Left lobe of liver (tissue), 2 donors: ENCODE results near the gene ACHE. TPM values are rescaled to one million over a fixed set of nuclear protein-coding genes. Genes with fewer than 3 reads are reported as not detected.

Experiments
- ATAC-seq: fragments of 200-7000 bp; cut with Tn5 transposase; one replicate; pipeline ENCODE4 v1.9.1; 2020; ENCODE audit warnings: mild to moderate bottlenecking, moderate library complexity
- DNase-seq: peaks from one replicate; pipeline ENCODE4 v3.0.0-alpha.2; 2020; ENCODE audit warnings: low spot score
- total RNA-seq: library from RNA; stranded (reverse); gene quantifications from one replicate; pipeline ENCODE4 v1.2.1, GENCODE V29; 2021
- donor health status: DM: no; HTN: no; CAD: no; lungs with moderate emphysema.
- donor health status: DM: no; HTN: yes; CAD: no.

Gene ACHE
- total RNA-seq, 1 donor from 2014 or later, result 0.48 TPM

DNA sequence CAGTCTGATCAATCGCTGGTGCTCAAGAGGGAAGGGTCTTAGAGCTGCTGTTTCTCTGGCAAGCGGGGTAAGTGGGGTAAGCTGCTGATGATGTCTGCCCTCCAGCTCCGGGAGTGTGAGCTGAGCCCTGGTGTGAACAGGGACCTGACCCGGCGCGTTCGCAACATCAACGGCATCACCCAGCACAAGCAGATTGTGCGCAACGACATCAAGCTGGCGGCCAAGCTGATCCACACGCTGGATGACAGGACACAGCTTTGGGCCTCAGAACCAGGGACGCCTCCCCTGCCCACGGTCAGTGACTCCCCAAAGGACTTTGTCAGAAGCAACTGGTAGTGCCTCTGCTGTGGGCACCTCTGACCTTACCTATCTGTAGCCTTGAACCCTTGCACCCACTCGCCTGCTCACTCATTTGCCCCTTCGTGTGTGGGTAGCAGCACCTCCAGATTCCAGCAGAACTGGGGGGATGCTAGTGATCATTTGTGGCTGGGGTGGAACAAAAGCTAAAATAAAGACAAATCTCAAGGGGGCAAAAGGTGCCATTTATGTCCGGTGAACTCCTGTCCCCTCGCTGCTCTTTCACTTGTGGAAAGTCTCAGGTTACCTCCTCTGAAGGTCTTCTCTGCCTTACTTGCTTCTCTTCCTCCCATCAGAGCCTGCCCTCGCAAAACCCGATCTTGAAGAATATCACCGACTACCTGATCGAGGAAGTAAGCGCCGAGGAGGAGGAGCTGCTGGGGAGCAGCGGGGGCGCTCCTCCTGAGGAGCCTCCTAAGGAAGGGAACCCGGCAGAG is 9.3 kb downstream of the ACHE start:
- DNase-seq (no peak), ATAC-seq (no peak)

- ATAC-seq (no peak), DNase-seq (no peak)
Measured at GRCh38 chr7:100885440-100886141, 10.1 kb downstream of the ACHE start.

DNA sequence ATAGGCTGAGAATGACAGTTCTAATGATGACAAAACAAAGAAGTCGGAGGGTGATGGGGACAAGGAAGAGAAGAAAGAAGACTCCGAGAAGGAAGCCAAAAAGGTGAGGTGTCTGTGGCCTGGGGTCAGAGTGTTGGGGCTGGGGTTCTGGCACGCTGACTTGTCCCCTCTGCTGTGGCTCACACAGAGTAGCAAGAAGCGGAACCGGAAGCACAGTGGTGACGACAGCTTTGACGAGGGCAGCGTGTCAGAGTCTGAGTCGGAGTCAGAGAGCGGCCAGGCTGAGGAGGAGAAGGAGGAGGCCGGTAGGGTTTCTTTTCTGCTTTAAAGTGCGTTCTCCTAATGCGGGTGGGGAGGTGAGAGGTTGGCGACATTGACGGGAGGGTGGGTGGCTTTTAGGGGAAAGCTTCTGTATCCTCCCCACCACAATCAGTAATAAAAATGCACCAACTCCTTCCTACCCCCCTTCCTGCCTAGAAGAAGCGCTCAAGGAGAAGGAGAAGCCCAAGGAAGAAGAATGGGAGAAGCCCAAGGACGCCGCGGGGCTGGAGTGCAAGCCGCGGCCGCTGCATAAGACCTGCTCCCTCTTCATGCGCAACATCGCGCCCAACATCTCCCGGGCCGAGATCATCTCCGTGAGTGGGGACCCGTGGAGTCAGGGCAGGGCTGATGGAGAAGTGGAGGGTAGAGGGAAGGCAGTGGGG is 10.8 kb downstream of the ACHE start:
- no peak for ATAC-seq
- DNase-seq, result no peak

DNA sequence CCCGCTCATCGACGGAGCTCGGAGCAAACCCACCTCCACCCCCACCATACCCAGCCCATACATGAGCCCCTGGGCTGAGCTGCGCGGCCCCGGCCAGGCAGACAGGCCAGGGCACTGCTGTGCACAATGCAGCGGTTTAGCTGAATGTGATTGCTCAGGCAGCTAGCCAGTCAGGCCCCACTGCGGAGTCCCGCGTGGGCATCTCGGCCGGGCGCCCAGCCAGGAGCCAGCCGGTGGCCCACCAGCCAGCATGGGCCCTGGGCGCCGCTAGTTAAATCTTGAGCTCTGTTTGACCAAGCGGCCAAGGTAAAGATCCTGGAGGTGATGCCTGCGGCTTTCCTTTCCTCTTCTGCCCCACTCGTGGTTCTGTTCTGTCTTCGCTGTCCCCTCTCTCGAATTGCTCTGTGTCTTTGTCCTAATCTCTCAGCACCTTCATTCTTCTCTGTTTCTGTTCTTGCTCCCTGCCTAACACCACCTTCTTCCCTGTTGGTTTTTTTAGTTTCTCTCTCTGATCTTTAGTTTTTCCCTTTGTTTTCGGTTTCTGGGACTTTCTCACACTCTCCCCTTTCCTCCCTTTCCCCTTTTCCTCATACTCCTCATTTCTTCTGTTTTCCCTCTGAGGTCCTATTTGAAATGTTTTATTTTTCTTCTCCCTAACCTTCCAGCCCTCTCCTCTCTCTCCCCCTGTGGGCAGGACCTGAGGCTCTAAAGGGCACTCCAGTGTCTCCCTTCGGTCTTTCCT is 12.7 kb downstream of the ACHE start:
- no peak for ATAC-seq
- DNase-seq, result no peak

GRCh38 chr7:100882201-100882600 is 13.5 kb downstream of the ACHE start:
- no peak for ATAC-seq
- no peak for DNase-seq

- DNase-seq, result no peak
- ATAC-seq, result no peak
Measured at GRCh38 chr7:100881136-100881535, 14.6 kb downstream of the ACHE start.

- DNase-seq (no peak), ATAC-seq (no peak)
Measured at GRCh38 chr7:100880645-100881044, 15.0 kb downstream of the ACHE start.

DNA sequence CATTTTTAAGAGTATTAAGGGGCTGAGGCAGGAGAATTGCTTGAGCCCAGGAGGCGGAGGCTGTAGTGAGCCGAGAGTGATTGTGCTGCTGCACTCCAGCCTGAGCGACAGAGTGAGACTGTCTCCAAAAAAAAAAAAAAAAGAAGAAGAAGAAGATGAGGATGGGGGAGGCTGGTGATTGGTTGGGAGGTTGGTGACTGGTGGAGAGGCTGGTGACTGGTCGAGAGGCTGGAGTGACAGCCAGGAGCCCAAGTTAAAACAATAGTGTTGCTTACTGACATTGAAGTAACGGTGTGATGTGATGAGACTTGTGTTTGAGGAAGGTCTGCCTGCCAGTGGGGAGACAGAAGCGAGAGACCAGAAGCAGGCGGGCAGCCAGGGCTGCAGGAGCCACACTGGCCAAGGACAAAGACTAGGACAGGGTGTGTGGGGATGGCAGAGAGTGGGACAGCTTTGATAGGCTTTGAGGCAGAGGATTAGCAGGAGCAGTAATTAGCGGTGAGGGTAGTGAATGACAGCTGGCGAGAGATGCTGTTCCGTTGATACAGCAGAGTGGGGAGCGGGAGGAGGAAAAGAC is 15.9 kb downstream of the ACHE start:
- ATAC-seq (no peak), DNase-seq (no peak)

GRCh38 chr7:100878685-100879084 is 17.0 kb downstream of the ACHE start:
- DNase-seq (no peak), ATAC-seq (no peak)

DNA sequence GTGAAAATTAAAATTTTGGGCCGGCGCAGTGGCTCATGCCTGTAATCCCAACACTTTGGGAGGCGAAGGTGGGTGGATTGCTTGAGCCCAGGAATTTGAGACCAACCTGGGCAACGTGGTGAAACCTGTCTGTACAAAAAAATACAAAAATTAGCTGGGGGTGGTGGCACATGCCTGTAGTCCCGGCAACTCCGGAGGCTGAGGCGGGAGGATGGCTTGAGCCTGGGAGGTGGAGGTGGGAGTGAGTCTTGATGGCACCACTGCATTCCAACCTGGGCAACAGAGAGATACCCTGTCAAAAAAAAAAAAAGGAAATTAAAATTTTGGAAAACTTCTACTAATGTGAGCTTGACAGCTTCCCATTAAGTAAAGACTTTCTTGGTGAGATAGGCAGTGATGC is 17.7 kb downstream of the ACHE start:
- DNase-seq, result no peak
- ATAC-seq, result no peak

- ATAC-seq (peak; percentile 52), DNase-seq (no peak)
Measured at GRCh38 chr7:100875356-100875751, 20.3 kb downstream of the ACHE start.

DNA sequence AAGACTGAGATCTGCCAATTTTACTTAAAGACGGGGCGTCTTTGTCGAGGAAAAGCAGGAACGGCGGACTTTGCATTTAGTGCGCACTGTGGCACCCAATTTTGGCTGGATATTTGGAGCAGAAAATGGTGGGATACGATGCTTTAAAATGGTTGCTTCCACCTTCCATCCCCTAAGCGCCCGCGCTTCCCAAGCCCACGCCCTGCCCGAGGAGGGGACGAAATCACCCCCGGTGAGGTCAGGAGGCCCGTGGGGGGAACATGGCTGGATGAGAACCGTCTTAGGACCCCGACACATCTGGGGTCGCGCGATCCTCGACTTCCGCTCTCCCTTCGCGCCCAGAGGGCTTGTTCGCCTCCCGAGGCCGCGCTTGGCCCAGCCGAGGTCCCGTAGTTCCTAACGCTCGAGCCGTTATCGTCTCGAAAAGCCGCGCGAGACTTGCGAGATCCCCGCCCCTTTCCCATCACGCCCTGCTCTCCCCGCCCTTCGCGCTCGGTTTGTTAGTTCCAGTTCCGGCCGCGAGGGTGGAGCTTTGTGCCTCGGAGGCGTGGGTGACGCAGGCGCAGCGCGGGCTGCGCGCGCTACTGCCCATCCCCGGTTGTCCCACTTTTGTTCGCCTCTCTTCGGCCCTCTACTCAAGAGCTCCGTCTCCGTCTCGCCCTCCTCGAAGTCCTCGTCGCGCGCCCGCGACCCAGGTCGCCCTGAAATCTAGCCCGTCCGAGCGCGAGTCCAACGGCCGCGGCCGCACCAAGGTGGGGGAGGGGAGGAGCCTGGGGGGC is 20.9 kb downstream of the ACHE start, which contains the start of gene SRRT:
Gene SRRT, plus strand, starts transcription at position 527 of the 779 bp plus-strand sequence. CDS start 488 bp downstream, outside the sequence.
- ATAC-seq (peak; percentile 95), DNase-seq (peak; percentile 99)

- ATAC-seq (no peak), DNase-seq (no peak)
Measured at GRCh38 chr7:100874300-100874576, 21.4 kb downstream of the ACHE start.

GRCh38 chr7:100873599-100874299 is 21.9 kb downstream of the ACHE start:
- ATAC-seq (no peak), DNase-seq (no peak)

- DNase-seq, result peak; percentile 72
- ATAC-seq, result peak; percentile 62
Measured at GRCh38 chr7:100867776-100868485, 27.8 kb downstream of the ACHE start.

- ATAC-seq (peak; percentile 51), DNase-seq (peak; percentile 82)
Measured at GRCh38 chr7:100867040-100867775, 28.5 kb downstream of the ACHE start, which contains the start of gene TRIP6. Gene TRIP6, plus strand, starts transcription at chr7:100867387. Its CDS starts 111 bp downstream, at chr7:100867498.

GRCh38 chr7:100866729-100867039 is 29.0 kb downstream of the ACHE start:
- ATAC-seq, result no peak
- DNase-seq, result no peak
